Measurements from ENCODE around the gene SAMD10.
"Not testable (repeated sequence)": the region's sequence is repeated elsewhere in the genome, so short reads cannot be mapped to it uniquely, and the experiment has no call there.

SAMD10 gene

GRCh38 chr20:63935447-63935846 is 44.0 kb downstream of the SAMD10 start:
- Histone ChIP-seq H3K36me3 (ENCODE audit: control insufficient read depth, insufficient read depth, low read length) (peaks cover 85% of the 10 kb centered on the region), H3K4me3 (ENCODE audit: extremely low read depth, insufficient read depth, low read length, poor library complexity, severe bottlenecking) (no peak overlapping the region), H3K27ac (ENCODE audit: low read depth, low read length, severe bottlenecking) (no peak overlapping the region), H3K4me1 (ENCODE audit: control insufficient read depth, insufficient read depth, low read length, poor library complexity, severe bottlenecking) (no peaks in the 10 kb centered on the region), H3K9me3 (ENCODE audit: control insufficient read depth, low read length) (no peaks in the 10 kb centered on the region)
- WGBS, 2 experiments (ENCODE audit: insufficient coverage in 2 of 2) = 97 to 99% methylated on average over 9 of the region's 9 CpGs

- 87 to 91% methylated on average over 27 to 34 of the region's 37 CpGs for WGBS, 2 experiments (ENCODE audit: insufficient coverage in 2 of 2)
- Histone ChIP-seq H3K27ac (ENCODE audit: low read depth, low read length, severe bottlenecking) (no peak overlapping the region), H3K4me3 (ENCODE audit: extremely low read depth, insufficient read depth, low read length, poor library complexity, severe bottlenecking) (no peak overlapping the region), H3K9me3 (ENCODE audit: control insufficient read depth, low read length) (no peaks in the 10 kb centered on the region), H3K36me3 (ENCODE audit: control insufficient read depth, insufficient read depth, low read length) (peaks cover 83% of the 10 kb centered on the region), H3K4me1 (ENCODE audit: control insufficient read depth, insufficient read depth, low read length, poor library complexity, severe bottlenecking) (no peaks in the 10 kb centered on the region)
Measured at GRCh38 chr20:63934271-63935068, 45.0 kb downstream of the SAMD10 start.

GRCh38 chr20:63933646-63934045 is 45.8 kb downstream of the SAMD10 start:
- Histone ChIP-seq H3K36me3 (ENCODE audit: control insufficient read depth, insufficient read depth, low read length) (peaks cover 86% of the 10 kb centered on the region), H3K9me3 (ENCODE audit: control insufficient read depth, low read length) (no peaks in the 10 kb centered on the region), H3K4me1 (ENCODE audit: control insufficient read depth, insufficient read depth, low read length, poor library complexity, severe bottlenecking) (no peaks in the 10 kb centered on the region), H3K27ac (ENCODE audit: low read depth, low read length, severe bottlenecking) (no peak overlapping the region), H3K4me3 (ENCODE audit: extremely low read depth, insufficient read depth, low read length, poor library complexity, severe bottlenecking) (no peak overlapping the region)
- WGBS, 2 experiments (ENCODE audit: insufficient coverage in 2 of 2) = 95 to 100% methylated on average over 3 to 4 of the region's 5 CpGs

GRCh38 chr20:63932606-63933160 is 46.8 kb downstream of the SAMD10 start:
- WGBS, 2 experiments (ENCODE audit: insufficient coverage in 2 of 2) = 94 to 96% methylated on average over 13 to 17 of the region's 17 CpGs
- no peaks in the 10 kb centered on the region for H3K9me3 ChIP-seq (ENCODE audit: control insufficient read depth, low read length)
- H3K36me3 ChIP-seq (ENCODE audit: control insufficient read depth, insufficient read depth, low read length) = peaks cover 86% of the 10 kb centered on the region
- no peak overlapping the region for H3K27ac ChIP-seq (ENCODE audit: low read depth, low read length, severe bottlenecking)
- no peaks in the 10 kb centered on the region for H3K4me1 ChIP-seq (ENCODE audit: control insufficient read depth, insufficient read depth, low read length, poor library complexity, severe bottlenecking)
- no peak overlapping the region for H3K4me3 ChIP-seq (ENCODE audit: extremely low read depth, insufficient read depth, low read length, poor library complexity, severe bottlenecking)

- H3K36me3 ChIP-seq (ENCODE audit: control insufficient read depth, insufficient read depth, low read length) = peaks cover 85% of the 10 kb centered on the region
- no peak overlapping the region for H3K4me3 ChIP-seq (ENCODE audit: extremely low read depth, insufficient read depth, low read length, poor library complexity, severe bottlenecking)
- WGBS, 2 experiments (ENCODE audit: insufficient coverage in 2 of 2) = 96 to 98% methylated on average over 14 to 18 of the region's 19 CpGs
Measured at GRCh38 chr20:63931735-63932134, 47.7 kb downstream of the SAMD10 start.

GRCh38 chr20:63930971-63931553 is 48.4 kb downstream of the SAMD10 start:
- no peak overlapping the region for H3K27ac ChIP-seq (ENCODE audit: low read depth, low read length, severe bottlenecking)
- no peaks in the 10 kb centered on the region for H3K4me1 ChIP-seq (ENCODE audit: control insufficient read depth, insufficient read depth, low read length, poor library complexity, severe bottlenecking)
- H3K9me3 ChIP-seq (ENCODE audit: control insufficient read depth, low read length) = no peaks in the 10 kb centered on the region
- 96% methylated on average over 37 of the region's 37 CpGs for WGBS, 2 experiments (ENCODE audit: insufficient coverage in 2 of 2)
- H3K4me3 ChIP-seq (ENCODE audit: extremely low read depth, insufficient read depth, low read length, poor library complexity, severe bottlenecking) = no peak overlapping the region
- peaks cover 85% of the 10 kb centered on the region for H3K36me3 ChIP-seq (ENCODE audit: control insufficient read depth, insufficient read depth, low read length)

More at GRCh38 chr20:63931735-63932134, 47.7 kb downstream of the SAMD10 start:
- H3K9me3 ChIP-seq (ENCODE audit: control insufficient read depth, low read length) = no peaks in the 10 kb centered on the region
- H3K27ac ChIP-seq (ENCODE audit: low read depth, low read length, severe bottlenecking) = no peak overlapping the region
- H3K4me1 ChIP-seq (ENCODE audit: control insufficient read depth, insufficient read depth, low read length, poor library complexity, severe bottlenecking) = no peaks in the 10 kb centered on the region

- not testable (repeated sequence) for H3K4me3 ChIP-seq (ENCODE audit: extremely low read depth, insufficient read depth, low read length, poor library complexity, severe bottlenecking); H3K9me3 ChIP-seq (ENCODE audit: control insufficient read depth, low read length); H3K4me1 ChIP-seq (ENCODE audit: control insufficient read depth, insufficient read depth, low read length, poor library complexity, severe bottlenecking); H3K27ac ChIP-seq (ENCODE audit: low read depth, low read length, severe bottlenecking)
- 97 to 99% methylated on average over 24 to 31 of the region's 31 CpGs for WGBS, 2 experiments (ENCODE audit: insufficient coverage in 2 of 2)
- peaks cover 76% of the 10 kb centered on the region for H3K36me3 ChIP-seq (ENCODE audit: control insufficient read depth, insufficient read depth, low read length)
Measured at GRCh38 chr20:63929473-63929883, 50.0 kb downstream of the SAMD10 start.

GRCh38 chr20:63929071-63929470 is 50.4 kb downstream of the SAMD10 start:
- H3K36me3 ChIP-seq (ENCODE audit: control insufficient read depth, insufficient read depth, low read length) = peaks cover 72% of the 10 kb centered on the region

GRCh38 chr20:63926298-63926697 is 53.1 kb downstream of the SAMD10 start:
- no peak overlapping the region for H3K27ac ChIP-seq (ENCODE audit: low read depth, low read length, severe bottlenecking)
- H3K9me3 ChIP-seq (ENCODE audit: control insufficient read depth, low read length) = no peaks in the 10 kb centered on the region
- WGBS, 2 experiments (ENCODE audit: insufficient coverage in 2 of 2) = 92 to 98% methylated on average over 6 to 7 of the region's 8 CpGs
- peaks cover 47% of the 10 kb centered on the region for H3K36me3 ChIP-seq (ENCODE audit: control insufficient read depth, insufficient read depth, low read length)
- no peaks in the 10 kb centered on the region for H3K4me1 ChIP-seq (ENCODE audit: control insufficient read depth, insufficient read depth, low read length, poor library complexity, severe bottlenecking)
- H3K4me3 ChIP-seq (ENCODE audit: extremely low read depth, insufficient read depth, low read length, poor library complexity, severe bottlenecking) = no peak overlapping the region

More at GRCh38 chr20:63929071-63929470, 50.4 kb downstream of the SAMD10 start:
- Histone ChIP-seq H3K4me3 (ENCODE audit: extremely low read depth, insufficient read depth, low read length, poor library complexity, severe bottlenecking) (no peak overlapping the region), H3K27ac (ENCODE audit: low read depth, low read length, severe bottlenecking) (no peak overlapping the region), H3K9me3 (ENCODE audit: control insufficient read depth, low read length) (no peaks in the 10 kb centered on the region), H3K4me1 (ENCODE audit: control insufficient read depth, insufficient read depth, low read length, poor library complexity, severe bottlenecking) (no peaks in the 10 kb centered on the region)
- 97% methylated on average over 26 of the region's 26 CpGs for WGBS, 2 experiments (ENCODE audit: insufficient coverage in 2 of 2)

GRCh38 chr20:63924241-63924640 is 55.2 kb downstream of the SAMD10 start:
- Histone ChIP-seq H3K36me3 (ENCODE audit: control insufficient read depth, insufficient read depth, low read length) (peaks cover 34% of the 10 kb centered on the region), H3K27ac (ENCODE audit: low read depth, low read length, severe bottlenecking) (no peak overlapping the region), H3K4me1 (ENCODE audit: control insufficient read depth, insufficient read depth, low read length, poor library complexity, severe bottlenecking) (no peaks in the 10 kb centered on the region), H3K4me3 (ENCODE audit: extremely low read depth, insufficient read depth, low read length, poor library complexity, severe bottlenecking) (no peak overlapping the region), H3K9me3 (ENCODE audit: control insufficient read depth, low read length) (no peaks in the 10 kb centered on the region)
- 94 to 95% methylated on average over 7 to 9 of the region's 9 CpGs for WGBS, 2 experiments (ENCODE audit: insufficient coverage in 2 of 2)
